T-helper 22 cell (primary cell): Measurements from ENCODE around the gene RCSD1.

Source experiments
- DNase-seq: peaks from one replicate; pipeline ENCODE4 v3.0.0-alpha.2; 2020; ENCODE audit warnings: low read depth

RCSD1 gene

GRCh38 chr1:167687919-167688519 is 58.0 kb downstream of the RCSD1 start:
- DNase-seq = peak; percentile 32

GRCh38 chr1:167689567-167689920 is 59.5 kb downstream of the RCSD1 start:
- no peak for DNase-seq

GRCh38 chr1:167690053-167690452 is 60.0 kb downstream of the RCSD1 start:
- no peak for DNase-seq

- DNase-seq = no peak
Observed at GRCh38 chr1:167693425-167694045, 63.5 kb downstream of the RCSD1 start.

GRCh38 chr1:167694691-167695090 is 64.7 kb downstream of the RCSD1 start:
- DNase-seq = no peak

- DNase-seq = no peak
Observed at GRCh38 chr1:167695147-167695546, 65.1 kb downstream of the RCSD1 start.

GRCh38 chr1:167695756-167696561 is 65.9 kb downstream of the RCSD1 start:
- no peak for DNase-seq

GRCh38 chr1:167697667-167698141 is 67.7 kb downstream of the RCSD1 start:
- DNase-seq = no peak

GRCh38 chr1:167698313-167698712 is 68.3 kb downstream of the RCSD1 start:
- no peak for DNase-seq

- DNase-seq = no peak
Observed at GRCh38 chr1:167701510-167701909, 71.5 kb downstream of the RCSD1 start.

GRCh38 chr1:167703557-167703956 is 73.5 kb downstream of the RCSD1 start:
- DNase-seq = no peak

- no peak for DNase-seq
Observed at GRCh38 chr1:167704715-167705114, 74.7 kb downstream of the RCSD1 start.

- DNase-seq = no peak
Observed at GRCh38 chr1:167705250-167705649, 75.2 kb downstream of the RCSD1 start.

GRCh38 chr1:167706363-167706762 is 76.3 kb downstream of the RCSD1 start:
- no peak for DNase-seq

- no peak for DNase-seq
Observed at GRCh38 chr1:167706931-167707877, 77.2 kb downstream of the RCSD1 start.

- DNase-seq = no peak
Observed at GRCh38 chr1:167707942-167708341, 77.9 kb downstream of the RCSD1 start.

GRCh38 chr1:167708940-167709389 is 78.9 kb downstream of the RCSD1 start:
- DNase-seq = no peak

- DNase-seq = no peak
Observed at GRCh38 chr1:167710836-167711235, 80.8 kb downstream of the RCSD1 start.

GRCh38 chr1:167711797-167712196 is 81.8 kb downstream of the RCSD1 start:
- no peak for DNase-seq

- DNase-seq = no peak
Observed at GRCh38 chr1:167713330-167714081, 83.5 kb downstream of the RCSD1 start.

GRCh38 chr1:167714098-167714438 is 84.0 kb downstream of the RCSD1 start:
- DNase-seq = no peak
